SIG-M5 (cell line): ENCODE measurements around the gene SIM2.

ENCODE experiments used
- DNase-seq: peaks from one replicate; lab custom pipeline; 2025; lab: John Stamatoyannopoulos, UW

The SIM2 gene

GRCh38 chr21:36688324-36688723 is 10.6 kb upstream of the SIM2 start:
- DNase-seq = no peak

GRCh38 chr21:36689324-36689723 is 9.6 kb upstream of the SIM2 start:
- no peak for DNase-seq

GRCh38 chr21:36690628-36691554 is 8.0 kb upstream of the SIM2 start:
- no peak for DNase-seq

GRCh38 chr21:36691555-36692041 is 7.3 kb upstream of the SIM2 start:
- no peak for DNase-seq

GRCh38 chr21:36692114-36692834 is 6.6 kb upstream of the SIM2 start:
- DNase-seq = no peak

- DNase-seq = no peak
Observed at GRCh38 chr21:36692835-36693488, 6.0 kb upstream of the SIM2 start.

- DNase-seq = no peak
Observed at GRCh38 chr21:36693489-36694030, 5.4 kb upstream of the SIM2 start.

GRCh38 chr21:36694031-36694515 is 4.8 kb upstream of the SIM2 start:
- DNase-seq = no peak

GRCh38 chr21:36694593-36695282 is 4.2 kb upstream of the SIM2 start:
- no peak for DNase-seq

- no peak for DNase-seq
Observed at GRCh38 chr21:36695283-36695634, 3.7 kb upstream of the SIM2 start.

GRCh38 chr21:36695671-36696389 is 3.1 kb upstream of the SIM2 start:
- DNase-seq = no peak

GRCh38 chr21:36696390-36697059 is 2.4 kb upstream of the SIM2 start:
- no peak for DNase-seq

- DNase-seq = no peak
Observed at GRCh38 chr21:36697060-36697850, 1.7 kb upstream of the SIM2 start.

GRCh38 chr21:36697851-36698384 is 997 bp upstream of the SIM2 start:
- DNase-seq = no peak

- DNase-seq = no peak
Observed at GRCh38 chr21:36698385-36698980, 432 bp upstream of the SIM2 start.

GRCh38 chr21:36699546-36700294 is 805 bp downstream of the SIM2 start:
- no peak for DNase-seq

- no peak for DNase-seq
Observed at GRCh38 chr21:36700295-36700970, 1.5 kb downstream of the SIM2 start.
